PFSK-1 (cell line): Measurements from ENCODE around the gene PLOD3.

Source experiments
- FOXP2 ChIP-seq: optimal IDR thresholded peaks from 2 replicates; pipeline ENCODE3; 2011; ENCODE audit warnings: borderline replicate concordance, control low read depth, inconsistent platforms; ENCODE audit not compliant: insufficient read depth; ENCODE audit errors: extremely low read length, extremely low read depth
- POLR2AphosphoS5 ChIP-seq: IDR thresholded peaks from 2 replicates; pipeline ENCODE4 v1.6.1; 2012; ENCODE audit warnings: low read depth, mild to moderate bottlenecking, control low read depth, low read length, moderate library complexity
- REST ChIP-seq, 2 experiments: IDR thresholded peaks; 2 replicates each; pipeline versions ENCODE4 v1.6.1 to v1.8.0; 2011 to 2012; ENCODE audit warnings: low read depth in 2 of 2, low read length in 2 of 2, control low read depth in 1 of 2, inconsistent platforms in 1 of 2, mild to moderate bottlenecking in 1 of 2, moderate library complexity in 1 of 2; ENCODE audit not compliant: insufficient read depth in 1 of 2
- SIN3A ChIP-seq: IDR thresholded peaks from 2 replicates; pipeline ENCODE4 v1.6.1; 2012; ENCODE audit warnings: mild to moderate bottlenecking, low read length, moderate library complexity, borderline replicate concordance; ENCODE audit not compliant: insufficient read depth
- TAF1 ChIP-seq: IDR thresholded peaks from 2 replicates; pipeline ENCODE4 v1.6.1; 2012; ENCODE audit warnings: low read length, control low read depth, borderline replicate concordance; ENCODE audit not compliant: insufficient read depth

PLOD3 gene

GRCh38 chr7:101159696-101160674 lies 57.4 kb downstream of the PLOD3 start:
- TF ChIP-seq SIN3A (no peak; the same call in 1 of the 2 replicates), TAF1 (no peak), FOXP2 (no peak), POLR2AphosphoS5 (no peak; the same call in none of the 2 replicates), REST (IDR thresholded peaks at IDR 0.05; ENCODE audit: insufficient read depth in 1 of 2, low read depth in 2 of 2, low read length in 2 of 2) (no peak)

DNA sequence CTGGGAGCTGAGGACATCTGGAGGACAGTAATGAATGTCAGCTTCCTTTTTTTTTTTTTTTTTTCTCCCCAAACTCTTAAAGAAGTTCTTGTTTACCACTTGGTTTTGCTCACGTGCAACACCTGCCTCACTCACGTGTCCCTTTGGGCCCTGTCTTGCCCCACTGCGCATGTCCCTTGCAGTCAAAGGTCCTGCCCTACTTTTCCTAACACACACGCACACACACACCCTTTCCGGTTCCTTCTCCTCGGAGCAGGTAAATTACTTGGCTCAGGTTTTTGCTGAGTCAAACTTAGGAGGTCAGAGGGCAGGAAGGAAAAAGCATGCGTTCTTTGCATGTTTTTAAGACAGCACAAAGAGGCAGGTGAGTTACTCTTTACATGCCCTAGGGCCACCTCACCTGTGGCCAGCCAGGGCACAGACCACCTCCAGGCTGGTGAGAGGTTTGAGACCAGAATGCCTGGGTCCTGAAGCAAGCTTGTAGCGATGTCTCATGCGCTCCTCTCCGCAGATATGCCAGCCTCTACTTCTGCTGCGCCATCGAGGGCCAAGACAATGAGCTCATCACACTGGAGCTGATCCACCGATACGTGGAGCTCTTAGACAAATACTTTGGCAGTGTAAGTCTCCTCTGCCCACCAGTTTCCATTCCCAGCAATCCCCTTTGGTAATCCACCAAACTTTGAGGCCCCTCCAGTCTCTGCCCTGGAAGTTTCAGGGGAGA lies 60.4 kb downstream of the PLOD3 start:
- TF ChIP-seq POLR2AphosphoS5 = no peak
- TF ChIP-seq REST (IDR thresholded peaks at IDR 0.05; ENCODE audit: insufficient read depth in 1 of 2, low read depth in 2 of 2, low read length in 2 of 2) = no peak
- no peak for TF ChIP-seq SIN3A
- no peak for TF ChIP-seq FOXP2
- TF ChIP-seq TAF1 = no peak

DNA sequence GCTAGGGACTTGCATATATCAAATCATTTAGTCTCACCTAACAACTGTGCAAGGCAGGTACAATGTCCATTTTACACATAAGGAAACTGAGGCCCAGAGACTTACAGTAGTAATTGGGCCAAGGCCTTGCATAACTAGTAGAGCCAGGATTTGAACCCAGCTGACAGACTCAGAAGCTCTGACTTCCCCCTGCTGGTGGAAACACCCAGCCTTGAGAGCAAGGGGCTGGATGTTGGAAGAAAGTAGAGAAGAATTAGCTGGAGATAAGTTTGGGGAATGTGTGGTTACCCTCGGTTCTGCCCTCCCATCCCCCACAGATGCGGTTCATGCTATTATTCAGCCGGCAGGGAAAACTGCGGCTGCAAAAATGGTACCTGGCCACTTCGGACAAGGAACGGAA lies 61.1 kb downstream of the PLOD3 start:
- TF ChIP-seq TAF1 (no peak), SIN3A (no peak), POLR2AphosphoS5 (no peak), REST (IDR thresholded peaks at IDR 0.05; ENCODE audit: insufficient read depth in 1 of 2, low read depth in 2 of 2, low read length in 2 of 2) (no peak), FOXP2 (no peak)
